Spleen (tissue), 7 donors: Measurements from ENCODE around the gene RAET1L.

ENCODE experiments used
- POLR2A ChIP-seq, 3 donors: fragments of 450-650 bp; IDR thresholded peaks; one replicate each; pipeline ENCODE4 v1.5.1; 2017; ENCODE audit warnings: antibody characterized with exemption in 3 of 3, mild to moderate bottlenecking in 1 of 3
- POLR2AphosphoS5 ChIP-seq, 3 donors: sonication (generic); formaldehyde crosslinking; IDR thresholded peaks; one replicate each; pipeline ENCODE4 v1.5.1; 2017; ENCODE audit warnings: antibody characterized with exemption in 3 of 3
- TF ChIP-seq, protein P1 (sequence below), 11 experiments: fragments of 200-600 bp in 7 of 11; fragments of 450-650 bp in 4 of 11; sonication (generic) in 4 of 11; IDR thresholded peaks in 8 of 11; conservative IDR thresholded peaks in 3 of 11; 1 replicate in 7 of 11; 2 replicates in 4 of 11; pipeline versions ENCODE4 v1.4.0 to v1.8.0; 2016 to 2021; ENCODE audit warnings: antibody characterized with exemption in 11 of 11, inconsistent platforms in 4 of 11, mild to moderate bottlenecking in 1 of 11
- donor health status: DM: no; HTN: no; CAD: no; lungs with moderate emphysema.
- donor health status: DM: no; HTN: no; CAD: no.
- donor health status: DM: no; HTN: no; CAD: no.

DNA sequence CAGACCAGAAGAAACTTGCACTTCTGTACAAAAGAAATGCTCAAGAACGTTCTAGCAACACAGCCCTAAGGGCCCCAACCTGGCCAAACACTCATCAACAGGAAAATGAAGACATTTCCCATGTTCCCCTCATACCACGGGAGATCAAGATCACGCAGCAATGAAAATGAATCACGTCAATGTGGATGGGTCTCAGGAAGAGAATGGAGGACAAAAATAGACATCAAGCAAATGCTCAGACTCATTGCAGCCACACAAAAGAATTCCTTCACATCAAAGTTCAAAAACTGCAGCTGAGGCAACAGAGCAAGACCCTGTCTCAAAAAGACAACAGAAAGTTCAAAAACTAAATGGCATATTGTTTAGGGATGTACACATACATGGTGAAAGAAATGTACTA lies 25.5 kb upstream of the RAET1L start:
- TF ChIP-seq, protein P1, sequence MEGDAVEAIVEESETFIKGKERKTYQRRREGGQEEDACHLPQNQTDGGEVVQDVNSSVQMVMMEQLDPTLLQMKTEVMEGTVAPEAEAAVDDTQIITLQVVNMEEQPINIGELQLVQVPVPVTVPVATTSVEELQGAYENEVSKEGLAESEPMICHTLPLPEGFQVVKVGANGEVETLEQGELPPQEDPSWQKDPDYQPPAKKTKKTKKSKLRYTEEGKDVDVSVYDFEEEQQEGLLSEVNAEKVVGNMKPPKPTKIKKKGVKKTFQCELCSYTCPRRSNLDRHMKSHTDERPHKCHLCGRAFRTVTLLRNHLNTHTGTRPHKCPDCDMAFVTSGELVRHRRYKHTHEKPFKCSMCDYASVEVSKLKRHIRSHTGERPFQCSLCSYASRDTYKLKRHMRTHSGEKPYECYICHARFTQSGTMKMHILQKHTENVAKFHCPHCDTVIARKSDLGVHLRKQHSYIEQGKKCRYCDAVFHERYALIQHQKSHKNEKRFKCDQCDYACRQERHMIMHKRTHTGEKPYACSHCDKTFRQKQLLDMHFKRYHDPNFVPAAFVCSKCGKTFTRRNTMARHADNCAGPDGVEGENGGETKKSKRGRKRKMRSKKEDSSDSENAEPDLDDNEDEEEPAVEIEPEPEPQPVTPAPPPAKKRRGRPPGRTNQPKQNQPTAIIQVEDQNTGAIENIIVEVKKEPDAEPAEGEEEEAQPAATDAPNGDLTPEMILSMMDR (IDR thresholded peaks at IDR 0.05 in 8 of 11, conservative IDR thresholded peaks at IDR 0.05 in 3 of 11): no peak
- no peak for TF ChIP-seq POLR2AphosphoS5 (IDR thresholded peaks at IDR 0.05)
- TF ChIP-seq POLR2A (IDR thresholded peaks at IDR 0.05): no peak
